Panc1 (cell line): ENCODE data around the gene KIRREL3. TPM values are rescaled to one million over a fixed set of nuclear protein-coding genes. Genes with fewer than 3 reads are reported as not detected.

Source experiments
- ATAC-seq: fragments of 200-7000 bp; cut with Tn5 transposase; 2 replicates; pipeline ENCODE4 v1.9.1; 2020; ENCODE audit warnings: mild to moderate bottlenecking, moderate library complexity
- BruUV-seq: library from RNA; stranded (reverse); fragments of 400-500 nt; replicated peaks from 2 replicates; lab custom pipeline; 2021; lab: Mats Ljungman, UMichigan
- CTCF ChIA-PET: fragments of 300-600 bp; sonication (Branson Sonifier 250); formaldehyde crosslinking; loops from one replicate; lab custom pipeline; 2022; ENCODE audit warnings: antibody characterized with exemption; lab: Charles Lee
- POLR2A ChIA-PET: fragments of 300-600 bp; sonication (Branson Sonifier 250); formaldehyde crosslinking; loops from one replicate; lab custom pipeline; 2022; ENCODE audit warnings: antibody characterized with exemption; lab: Charles Lee
- DNase-seq: peaks from one replicate; pipeline ENCODE4 v3.0.0-alpha.2; 2010; ENCODE audit warnings: low read depth, low spot score
- H3K27ac ChIP-seq: 2 replicates; pipeline ENCODE4 v1.5.1; 2011; ENCODE audit warnings: mild to moderate bottlenecking, low read length, inconsistent platforms
- H3K27me3 ChIP-seq: fragments of 200-500 bp; sonication (Bioruptor generic); 2 replicates; pipeline ENCODE4 v1.6.0; 2014; ENCODE audit warnings: low read length, inconsistent platforms; ENCODE audit not compliant: control insufficient read depth, insufficient read depth
- H3K36me3 ChIP-seq: fragments of 200-500 bp; sonication (Bioruptor generic); 2 replicates; pipeline ENCODE4 v1.5.1; 2014; ENCODE audit warnings: inconsistent platforms, mild to moderate bottlenecking, low read length, moderate library complexity; ENCODE audit not compliant: control insufficient read depth, insufficient read depth
- H3K4me1 ChIP-seq: 2 replicates; pipeline ENCODE4 v1.5.1; 2011; ENCODE audit warnings: inconsistent platforms, mild to moderate bottlenecking, low read length, moderate library complexity; ENCODE audit not compliant: control insufficient read depth, insufficient read depth
- H3K4me3 ChIP-seq, 2 experiments: 2 replicates each; pipeline ENCODE4 v1.5.1; 2011 to 2012; ENCODE audit warnings: low read depth in 2 of 2, low read length in 2 of 2, mild to moderate bottlenecking in 2 of 2, inconsistent platforms in 1 of 2, moderate library complexity in 1 of 2
- H3K9me3 ChIP-seq: fragments of 200-500 bp; sonication (Bioruptor generic); 2 replicates; pipeline ENCODE4 v1.5.1; 2014; ENCODE audit warnings: low read depth, mild to moderate bottlenecking, inconsistent platforms, low read length, moderate library complexity; ENCODE audit not compliant: control insufficient read depth, insufficient read depth
- POLR2AphosphoS5 ChIP-seq: IDR thresholded peaks from 2 replicates; pipeline ENCODE4 v1.6.1; 2012; ENCODE audit warnings: mild to moderate bottlenecking, low read depth, low read length, moderate library complexity
- REST ChIP-seq, 2 experiments: IDR thresholded peaks; 2 replicates each; pipeline ENCODE4 v1.6.1; 2011 to 2012; ENCODE audit warnings: low read depth in 2 of 2, control low read depth in 1 of 2, low read length in 1 of 2, mild to moderate bottlenecking in 1 of 2, moderate library complexity in 1 of 2; ENCODE audit not compliant: insufficient read depth in 1 of 2
- SIN3A ChIP-seq: IDR thresholded peaks from 2 replicates; pipeline ENCODE4 v1.6.1; 2012; ENCODE audit warnings: low read depth, mild to moderate bottlenecking, low read length, moderate library complexity, borderline replicate concordance; ENCODE audit not compliant: insufficient read depth
- TCF7L2 ChIP-seq: IDR thresholded peaks from 2 replicates; pipeline ENCODE4 v1.6.1; 2011; ENCODE audit warnings: mild to moderate bottlenecking, low read depth, low read length, inconsistent platforms
- in situ Hi-C: cut with HindIII; loops from 2 replicates; pipeline ENCODE4 v1.10.0; 2016; ENCODE audit warnings: low sequenced_read_pairs, low pct_unique_long_range_greater_than_20kb
- intact Hi-C: fragments of 100-400 bp; cut with micrococcal nuclease; formaldehyde crosslinking; loops from one replicate; pipeline ENCODE4 v1.10.0; 2022; ENCODE audit not compliant: unreplicated experiment
- total RNA-seq: library from RNA; stranded (reverse); gene quantifications from one replicate; pipeline ENCODE4 v1.2.1, GENCODE V29; 2021; ENCODE audit not compliant: unreplicated experiment
- TF ChIP-seq, protein P1 (sequence below): fragments of 450-650 bp; IDR thresholded peaks from 2 replicates; pipeline ENCODE4 v1.5.1; 2017; ENCODE audit warnings: mild to moderate bottlenecking

The KIRREL3 gene
- total RNA-seq, 1 experiment from 2014 or later: 0.36 TPM

- ATAC-seq: no peak
- Histone ChIP-seq H3K9me3 (no peaks in the 10 kb centered on the region), H3K4me3 (no peak overlapping the region), H3K27me3 (peaks cover 28% of the 10 kb centered on the region), H3K36me3 (no peaks in the 10 kb centered on the region), H3K4me1 (no peaks in the 10 kb centered on the region), H3K27ac (no peak overlapping the region)
- POLR2A ChIA-PET: no interaction called here
- CTCF ChIA-PET: no interaction called here
- no TSS peak for BruUV-seq
- intact Hi-C loops (loop anchor here (10.0 kb wide), 1 partner anchor 152 kb away; no protein-coding TSS in a partner anchor), in situ Hi-C loops (no loop called here)
- TF ChIP-seq SIN3A (no peak), TCF7L2 (no peak), POLR2AphosphoS5 (no peak), REST (IDR thresholded peaks at IDR 0.05; ENCODE audit: insufficient read depth in 1 of 2, low read depth in 2 of 2, low read length in 1 of 2) (no peak)
- TF ChIP-seq, protein P1, sequence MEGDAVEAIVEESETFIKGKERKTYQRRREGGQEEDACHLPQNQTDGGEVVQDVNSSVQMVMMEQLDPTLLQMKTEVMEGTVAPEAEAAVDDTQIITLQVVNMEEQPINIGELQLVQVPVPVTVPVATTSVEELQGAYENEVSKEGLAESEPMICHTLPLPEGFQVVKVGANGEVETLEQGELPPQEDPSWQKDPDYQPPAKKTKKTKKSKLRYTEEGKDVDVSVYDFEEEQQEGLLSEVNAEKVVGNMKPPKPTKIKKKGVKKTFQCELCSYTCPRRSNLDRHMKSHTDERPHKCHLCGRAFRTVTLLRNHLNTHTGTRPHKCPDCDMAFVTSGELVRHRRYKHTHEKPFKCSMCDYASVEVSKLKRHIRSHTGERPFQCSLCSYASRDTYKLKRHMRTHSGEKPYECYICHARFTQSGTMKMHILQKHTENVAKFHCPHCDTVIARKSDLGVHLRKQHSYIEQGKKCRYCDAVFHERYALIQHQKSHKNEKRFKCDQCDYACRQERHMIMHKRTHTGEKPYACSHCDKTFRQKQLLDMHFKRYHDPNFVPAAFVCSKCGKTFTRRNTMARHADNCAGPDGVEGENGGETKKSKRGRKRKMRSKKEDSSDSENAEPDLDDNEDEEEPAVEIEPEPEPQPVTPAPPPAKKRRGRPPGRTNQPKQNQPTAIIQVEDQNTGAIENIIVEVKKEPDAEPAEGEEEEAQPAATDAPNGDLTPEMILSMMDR: no peak
- DNase-seq: no peak
These were observed 404.1 kb downstream of the KIRREL3 start for GRCh38 chr11:126596474-126596873.

DNA sequence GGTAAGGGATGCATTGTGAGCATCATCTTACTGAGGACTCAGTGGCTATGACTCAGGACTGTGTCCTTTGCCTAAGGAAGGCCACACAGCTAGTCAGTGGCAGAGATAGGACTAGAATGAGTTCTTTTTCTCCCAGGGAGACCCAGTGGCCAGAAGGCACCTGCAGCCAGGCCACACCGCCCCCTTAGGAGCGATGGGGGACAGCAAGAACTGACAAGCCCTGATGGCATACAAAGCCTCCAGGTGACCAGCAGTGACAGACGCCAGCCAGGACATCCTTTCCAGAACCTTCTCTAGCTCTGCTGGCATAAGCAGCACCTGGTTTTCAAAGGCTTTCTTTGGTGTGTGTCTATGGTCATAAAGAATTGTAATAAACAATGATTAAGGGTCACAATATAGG, 405.0 kb downstream of the KIRREL3 start:
- no peaks in the 10 kb centered on the region for H3K36me3 ChIP-seq
- CTCF ChIA-PET: no interaction called here
- no peaks in the 10 kb centered on the region for H3K4me1 ChIP-seq
- no peak overlapping the region for H3K4me3 ChIP-seq
- POLR2A ChIA-PET: no interaction called here
- TF ChIP-seq REST (IDR thresholded peaks at IDR 0.05; ENCODE audit: insufficient read depth in 1 of 2, low read depth in 2 of 2, low read length in 1 of 2) (no peak), POLR2AphosphoS5 (no peak), SIN3A (no peak), TCF7L2 (no peak)
- TF ChIP-seq, protein P1: no peak
- BruUV-seq: no TSS peak
- H3K9me3 ChIP-seq: no peaks in the 10 kb centered on the region
- intact Hi-C loops (loop anchor here (10.0 kb wide), 1 partner anchor 151 kb away; no protein-coding TSS in a partner anchor), in situ Hi-C loops (no loop called here)
- no peak overlapping the region for H3K27ac ChIP-seq
- DNase-seq (no peak), ATAC-seq (no peak)
- H3K27me3 ChIP-seq: peaks cover 22% of the 10 kb centered on the region
